T-helper 2 cell (primary cell): ENCODE data around the gene DHRS3.

Experiments
- DNase-seq, 5 experiments: peaks; one replicate each; pipeline versions ENCODE4 v3.0.0 to v3.0.0-alpha.2; 2012 to 2022

Gene DHRS3

DNA sequence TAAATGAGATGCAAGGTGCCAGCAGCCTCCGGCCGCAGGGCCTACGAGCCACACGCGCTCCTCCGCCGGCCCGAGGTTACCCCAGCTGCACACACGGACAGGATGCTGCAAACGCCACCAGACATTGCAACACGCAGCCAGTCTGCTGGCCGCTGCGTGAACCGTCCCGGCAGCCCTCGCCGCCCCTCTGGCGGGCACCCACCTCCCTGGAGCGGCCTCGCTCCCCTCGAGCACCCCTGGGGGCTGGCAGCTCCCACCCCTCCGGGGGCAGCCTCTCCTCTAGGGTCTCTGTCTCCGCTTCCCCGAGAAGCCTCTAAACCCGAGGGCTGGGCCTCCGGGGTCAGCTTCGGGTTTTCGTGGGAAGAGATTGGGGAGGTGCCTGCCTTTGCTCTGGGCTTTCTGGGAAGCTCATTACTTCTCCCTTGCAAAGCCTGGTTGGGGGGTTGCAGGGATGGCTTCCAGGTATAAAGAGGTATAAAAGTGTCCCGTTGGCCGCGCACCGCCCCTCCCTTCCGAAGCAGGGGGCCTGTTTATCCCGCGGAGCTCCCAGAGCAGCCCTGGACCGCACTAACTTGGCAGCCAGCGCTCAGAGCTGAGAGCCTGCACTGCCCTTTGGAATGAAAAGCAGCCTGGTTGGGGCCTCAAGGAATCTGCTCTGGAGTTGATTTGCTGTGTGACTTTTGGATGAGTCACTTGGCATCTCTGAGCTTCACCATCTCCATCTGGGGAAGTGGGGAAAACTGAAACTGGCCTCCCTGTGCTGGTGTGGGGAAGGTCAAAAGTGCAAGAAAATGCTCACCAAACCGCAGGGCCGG lies 21.8 kb downstream of the DHRS3 start:
- no peak for DNase-seq

DNA sequence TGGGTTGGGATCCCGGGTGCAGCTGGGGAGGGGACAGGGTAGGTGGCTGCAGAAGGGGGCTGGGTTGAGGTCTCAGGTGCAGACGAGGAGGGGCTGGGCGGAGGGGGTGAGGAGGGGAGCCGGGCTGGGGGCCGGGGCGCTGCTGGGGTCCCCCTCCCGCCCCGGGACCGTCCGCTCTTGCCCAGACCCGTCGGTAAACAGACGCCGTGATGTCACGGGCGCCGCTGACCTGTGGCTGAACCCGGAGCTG lies 22.3 kb downstream of the DHRS3 start:
- no peak for DNase-seq

DNA sequence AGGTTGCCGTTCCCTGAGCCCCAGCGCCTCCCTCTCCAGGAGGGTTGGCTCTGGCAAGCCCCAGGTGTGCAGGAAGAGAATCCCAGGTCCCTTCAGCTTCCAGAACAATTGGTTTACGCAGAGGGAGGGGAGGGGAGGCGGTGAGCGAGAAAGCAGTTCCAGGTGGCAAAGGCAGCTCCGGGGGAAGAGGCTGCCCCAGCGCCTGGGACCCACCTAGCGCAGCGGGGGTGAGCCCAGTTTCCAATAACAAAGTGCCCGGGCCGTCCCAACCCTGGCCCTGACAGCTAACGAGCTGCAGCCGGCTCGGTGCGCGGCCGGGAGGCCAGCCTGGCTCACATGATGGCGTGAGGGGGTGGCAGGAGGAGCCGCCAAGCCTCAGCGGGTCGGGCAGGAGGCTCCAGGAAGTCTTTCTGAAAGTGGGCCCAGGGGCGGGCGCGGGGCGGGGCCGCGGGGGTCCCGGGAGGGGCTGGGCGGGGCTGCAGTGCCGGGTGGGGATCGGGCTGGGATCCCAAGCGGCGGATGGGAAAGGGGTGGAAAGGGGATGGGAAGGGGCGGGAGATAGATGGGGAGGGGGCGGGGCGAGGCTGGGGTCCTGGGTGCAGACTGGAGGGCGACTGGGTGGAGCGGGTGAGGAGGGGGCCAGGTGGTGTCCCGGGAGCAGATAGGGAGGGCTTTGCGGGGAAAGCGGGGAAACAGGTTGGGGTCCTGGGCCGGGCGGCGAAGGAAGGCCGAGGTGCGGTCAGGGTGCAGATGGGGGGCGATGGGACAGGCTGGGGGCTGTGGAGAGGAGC lies 22.8 kb downstream of the DHRS3 start:
- DNase-seq, result no peak

DNA sequence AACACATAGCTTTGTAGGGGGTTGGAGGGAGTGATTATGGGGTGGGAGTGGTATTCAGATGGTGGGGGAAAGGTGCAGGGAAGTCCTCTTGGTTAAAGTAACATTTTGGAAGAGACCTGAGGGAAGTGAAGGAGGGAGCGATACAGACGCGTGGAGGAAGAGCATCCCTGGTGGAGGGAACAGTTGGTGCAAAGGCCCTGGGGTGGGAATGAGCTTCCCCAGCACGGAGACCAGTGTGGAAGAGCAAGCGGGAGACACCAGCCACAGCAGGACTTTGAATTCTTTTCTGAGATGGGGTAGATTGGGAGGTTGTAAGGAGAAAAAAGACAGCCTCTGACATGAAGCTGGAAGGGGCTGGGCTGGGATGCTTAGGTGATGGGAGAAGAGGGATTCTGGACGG lies 23.5 kb downstream of the DHRS3 start:
- DNase-seq, result no peak

DNA sequence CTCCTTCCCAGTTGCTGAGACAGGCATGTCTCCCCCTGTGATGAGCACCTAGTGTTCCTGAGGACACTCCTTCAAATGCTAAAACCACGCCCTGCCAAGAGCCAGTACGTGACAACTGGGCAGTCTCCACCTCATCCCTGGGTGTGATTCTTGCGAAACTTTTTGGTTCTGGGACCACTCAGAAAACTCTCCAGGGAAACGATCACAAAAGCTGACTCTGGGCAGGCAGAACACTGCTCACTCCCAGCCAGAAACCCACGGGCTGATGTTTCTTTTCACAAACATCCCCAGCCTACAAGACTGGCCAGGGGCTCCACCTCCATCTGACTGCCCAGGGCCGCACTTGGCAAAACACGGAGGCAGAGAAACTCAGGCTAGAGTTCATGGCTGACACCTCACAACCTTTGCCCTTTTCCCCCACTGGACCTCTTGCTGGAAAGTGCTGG lies 24.4 kb downstream of the DHRS3 start:
- DNase-seq, result no peak

DNA sequence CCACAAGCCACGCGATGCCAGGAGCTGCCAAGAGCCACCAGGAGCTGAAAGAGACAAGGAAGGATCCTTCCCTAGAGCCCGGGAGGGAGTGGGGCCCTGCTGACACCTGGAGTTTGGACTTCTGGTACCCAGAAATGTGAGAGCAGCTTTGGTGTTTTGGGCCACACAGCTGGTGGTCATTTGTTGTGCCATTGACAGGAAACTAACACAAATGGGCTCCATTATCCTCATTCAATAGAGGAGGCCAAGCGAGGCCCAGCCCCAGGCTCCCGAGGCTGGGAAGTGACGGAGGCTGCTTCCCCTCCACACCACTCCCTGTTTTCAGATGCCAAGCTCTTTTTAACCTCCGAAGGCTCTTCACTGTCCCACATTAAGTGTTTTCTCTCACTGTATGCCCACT lies 25.5 kb downstream of the DHRS3 start:
- no peak for DNase-seq

DNA sequence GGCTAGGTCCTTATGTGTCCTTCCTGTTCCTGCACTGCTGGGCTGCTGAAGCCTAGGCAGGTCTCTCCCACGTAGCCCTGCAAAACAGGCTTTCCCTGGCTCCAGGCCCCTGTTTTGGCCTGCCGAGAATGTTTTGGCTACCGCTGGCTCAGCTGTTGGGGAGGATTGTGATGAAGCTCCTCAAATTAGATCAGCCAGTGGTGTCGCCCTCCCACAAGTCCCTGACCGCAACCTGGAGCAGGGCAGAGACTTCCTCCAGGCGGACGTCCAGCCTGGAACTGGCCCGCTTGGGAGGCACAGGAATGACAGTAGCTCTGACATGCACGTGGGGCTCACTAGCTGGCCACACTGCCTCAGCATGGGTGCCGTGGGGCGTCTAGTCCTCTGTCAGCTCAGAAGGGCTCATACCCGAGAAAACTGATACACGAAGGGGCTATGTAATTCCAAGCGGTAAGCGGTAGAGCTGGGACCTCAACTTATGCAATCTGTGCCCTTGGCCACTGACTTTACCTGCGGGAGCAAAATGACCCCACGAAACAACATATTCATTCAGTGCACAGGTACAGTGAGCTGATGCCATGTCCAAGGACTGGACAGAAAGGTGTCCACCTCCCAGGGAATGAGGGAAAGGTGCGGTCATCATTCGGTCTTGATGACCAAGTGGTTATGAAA lies 26.6 kb downstream of the DHRS3 start:
- DNase-seq, result no peak

DNA sequence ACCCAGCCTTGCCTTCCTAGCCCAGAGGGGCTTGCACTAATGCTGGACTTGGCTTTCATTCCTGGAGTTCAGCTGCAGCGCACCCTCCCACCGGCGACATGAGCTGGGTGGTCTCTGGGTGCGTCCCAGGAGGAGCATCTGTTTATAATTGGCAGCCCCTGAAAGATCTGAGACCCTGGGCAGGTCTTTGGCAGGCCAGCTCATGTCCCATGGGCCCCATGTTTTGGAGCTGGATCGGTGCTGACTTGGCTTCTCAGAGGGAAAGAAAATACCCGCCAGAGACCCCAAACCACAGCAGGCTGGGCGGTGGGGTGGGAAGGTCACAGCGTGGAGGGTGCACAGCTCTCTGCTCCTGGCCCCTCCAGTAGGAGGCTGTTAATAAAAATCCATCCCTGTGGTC lies 29.3 kb downstream of the DHRS3 start:
- DNase-seq, result no peak

DNA sequence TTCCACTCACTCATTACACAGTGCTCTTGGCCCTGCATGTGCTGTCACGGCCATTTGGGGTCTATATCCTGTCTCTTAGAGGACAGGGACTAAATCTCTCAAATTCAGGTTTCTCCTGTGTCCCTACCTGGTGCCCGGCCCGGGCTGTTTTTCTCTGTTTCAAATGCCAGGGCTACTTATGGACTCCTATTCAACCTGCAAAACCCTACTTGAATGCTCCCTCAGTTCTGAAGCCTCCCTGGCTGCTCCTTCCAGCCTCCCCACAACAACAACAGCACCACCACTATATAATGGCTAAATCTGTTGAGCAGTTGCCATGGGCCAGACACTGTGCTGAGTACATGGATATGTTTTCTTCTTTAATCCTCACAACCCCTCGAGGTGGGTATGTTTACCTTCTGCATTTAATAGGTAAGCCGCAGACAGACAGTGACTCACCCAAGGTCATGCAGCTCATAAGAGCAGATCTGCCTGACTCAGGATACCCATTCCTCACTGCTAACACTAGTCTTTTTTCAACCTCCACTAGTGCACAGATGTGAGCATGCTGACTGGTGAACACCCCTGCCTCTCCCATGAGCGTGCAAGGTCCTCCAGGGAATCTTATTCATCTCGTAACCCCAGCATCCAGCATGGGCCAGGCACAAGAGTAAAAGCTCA lies 29.9 kb downstream of the DHRS3 start:
- no peak for DNase-seq

DNA sequence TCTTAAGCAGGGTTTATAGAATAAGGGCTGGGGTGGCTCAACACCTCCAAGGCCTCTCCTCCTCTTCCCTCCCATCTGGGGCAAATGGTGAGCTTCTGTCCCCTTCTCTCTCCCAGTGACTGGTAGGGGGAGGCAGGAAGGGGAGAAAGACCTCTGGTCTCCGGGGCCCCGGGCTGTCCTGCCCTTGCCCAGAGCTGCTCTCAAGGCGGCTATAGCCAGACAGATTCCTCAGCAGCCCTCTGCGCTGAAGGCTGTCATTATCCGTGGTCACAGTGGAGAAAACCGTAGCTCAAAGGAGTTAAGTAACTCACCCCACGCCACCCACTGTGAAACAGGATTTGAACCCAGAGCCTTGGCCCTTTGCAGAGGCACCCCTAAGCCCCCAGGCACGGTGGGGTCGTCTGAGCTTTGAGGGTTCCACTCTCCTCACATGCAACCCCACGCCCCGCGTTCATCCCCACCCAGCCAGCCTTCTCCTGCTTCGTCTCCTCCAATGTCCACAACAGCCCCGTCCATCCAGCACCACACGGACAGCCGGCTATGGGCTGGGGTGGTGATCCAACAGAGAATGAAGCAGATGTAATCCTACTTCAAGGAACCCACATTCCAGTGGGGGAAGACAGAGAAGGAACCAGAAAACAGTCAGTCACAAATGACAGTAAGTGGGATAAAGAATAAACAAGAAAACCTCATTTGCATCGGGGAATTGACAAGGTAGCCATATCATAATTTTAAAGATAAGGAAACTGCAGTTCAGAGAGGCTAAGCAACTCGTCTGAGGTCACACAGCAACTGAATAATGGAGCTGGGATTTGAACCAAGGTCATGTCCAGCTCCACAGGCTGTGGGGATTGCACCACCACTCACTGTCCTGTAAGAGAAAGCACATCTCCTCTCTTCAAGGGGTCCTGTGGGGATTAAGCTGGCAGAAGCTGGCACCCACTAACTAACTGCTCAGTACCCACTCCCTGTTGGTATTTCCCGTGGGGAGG lies 31.8 kb downstream of the DHRS3 start:
- DNase-seq, result no peak

DNA sequence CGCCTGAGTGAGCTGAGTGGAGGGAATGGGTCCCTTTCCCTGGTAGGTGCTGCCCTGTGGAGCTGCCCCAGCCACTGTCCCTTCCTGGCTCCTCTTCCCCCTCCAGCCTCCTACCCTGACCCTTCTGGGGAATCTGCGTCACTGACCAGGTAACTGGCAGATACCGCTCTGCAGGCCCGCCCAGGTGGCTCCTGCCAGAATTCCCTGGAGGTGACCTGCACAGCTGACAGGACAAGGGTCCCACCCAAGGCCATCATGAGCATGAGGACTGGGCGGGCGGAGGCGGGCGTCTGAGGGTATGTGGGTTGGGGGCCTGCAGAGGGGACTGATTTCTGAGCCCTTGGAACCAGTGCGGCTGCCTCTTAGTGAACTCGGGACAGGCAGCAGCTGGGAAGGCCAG lies 32.5 kb downstream of the DHRS3 start:
- DNase-seq, result no peak

DNA sequence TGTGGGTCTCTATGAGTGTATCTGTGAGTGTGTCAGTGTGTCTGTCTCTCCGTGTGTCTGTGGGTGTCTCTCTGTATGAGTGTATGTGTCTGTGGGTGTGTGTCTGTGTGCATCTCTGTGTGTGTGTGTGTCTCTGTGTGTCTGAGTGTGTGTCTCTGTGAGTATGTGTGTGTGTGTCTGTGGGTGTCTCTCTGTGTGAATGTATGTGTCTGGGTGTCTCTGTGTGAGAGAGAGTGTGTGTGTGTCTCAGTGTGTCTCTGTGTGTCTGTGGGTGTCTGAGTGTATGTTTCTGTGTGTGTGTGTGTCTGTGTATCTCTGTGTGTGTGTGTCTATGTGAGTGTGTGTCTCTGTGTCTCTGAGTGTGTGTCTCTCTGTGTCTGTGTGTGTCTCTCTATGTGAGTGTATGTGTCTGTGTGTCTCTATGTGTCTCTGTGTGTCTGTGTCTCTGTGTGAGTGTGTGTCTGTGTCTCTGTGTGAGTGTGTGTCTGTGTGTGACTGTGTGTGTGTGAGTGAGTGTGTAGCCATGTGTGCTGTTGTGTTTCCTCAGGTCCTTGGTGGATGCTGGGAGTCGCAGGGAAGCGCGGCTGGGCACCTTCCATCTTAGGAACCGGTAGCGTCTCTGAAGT lies 33.0 kb downstream of the DHRS3 start:
- no peak for DNase-seq

DNA sequence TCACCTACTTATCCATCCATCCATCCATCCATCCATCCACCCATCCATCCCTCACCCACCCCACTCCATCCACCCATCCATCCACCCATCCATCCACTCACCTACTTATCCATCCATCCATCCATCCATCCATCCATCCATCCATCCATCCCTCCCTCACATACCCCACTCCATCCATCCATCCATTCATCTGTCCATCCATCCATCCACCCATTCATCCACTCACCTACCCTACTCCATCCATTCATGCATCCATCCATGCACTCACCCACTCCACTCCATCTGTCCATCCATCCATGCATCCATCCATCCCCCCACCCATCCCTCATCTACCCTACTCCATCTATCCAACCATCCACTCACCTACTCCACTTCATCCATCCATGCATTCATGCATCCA lies 34.5 kb downstream of the DHRS3 start:
- DNase-seq, result no peak

DNA sequence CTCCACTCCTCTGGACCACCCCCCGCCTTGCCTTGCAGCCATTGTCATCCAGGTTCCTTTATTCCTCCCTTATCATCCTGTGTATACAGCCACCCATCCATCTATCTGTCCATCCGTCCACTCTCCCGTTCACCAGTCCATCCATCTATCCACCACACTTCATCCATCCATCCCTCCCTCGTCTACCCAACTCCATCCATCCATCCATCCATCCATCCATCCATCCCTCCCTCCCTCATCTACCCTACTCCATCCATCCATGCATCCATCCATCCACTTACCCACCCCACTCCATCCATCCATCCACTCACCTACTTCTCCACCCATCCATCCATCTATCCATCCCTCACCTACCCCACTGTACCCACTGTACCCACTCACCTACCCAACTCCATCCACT lies 35.4 kb downstream of the DHRS3 start:
- no peak for DNase-seq

DNA sequence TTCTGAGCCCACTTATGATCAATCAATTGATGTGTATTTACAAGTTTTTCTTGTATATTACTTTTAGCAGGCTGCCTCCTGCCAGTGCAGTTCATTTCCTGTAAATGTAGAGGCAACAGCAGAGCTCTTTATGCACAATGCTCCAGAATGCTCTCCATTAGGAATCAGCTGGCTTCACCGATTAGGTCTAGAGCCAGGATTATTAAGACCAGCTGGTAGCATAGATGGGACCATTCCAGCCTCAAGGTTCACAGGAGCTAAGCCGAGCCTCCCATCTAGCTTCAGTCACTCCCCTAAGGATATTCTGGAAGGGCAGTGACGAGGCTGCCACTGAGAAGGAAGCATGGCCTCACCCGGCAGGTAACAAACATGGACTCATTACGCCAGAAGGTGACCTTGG lies 36.8 kb downstream of the DHRS3 start:
- no peak for DNase-seq

DNA sequence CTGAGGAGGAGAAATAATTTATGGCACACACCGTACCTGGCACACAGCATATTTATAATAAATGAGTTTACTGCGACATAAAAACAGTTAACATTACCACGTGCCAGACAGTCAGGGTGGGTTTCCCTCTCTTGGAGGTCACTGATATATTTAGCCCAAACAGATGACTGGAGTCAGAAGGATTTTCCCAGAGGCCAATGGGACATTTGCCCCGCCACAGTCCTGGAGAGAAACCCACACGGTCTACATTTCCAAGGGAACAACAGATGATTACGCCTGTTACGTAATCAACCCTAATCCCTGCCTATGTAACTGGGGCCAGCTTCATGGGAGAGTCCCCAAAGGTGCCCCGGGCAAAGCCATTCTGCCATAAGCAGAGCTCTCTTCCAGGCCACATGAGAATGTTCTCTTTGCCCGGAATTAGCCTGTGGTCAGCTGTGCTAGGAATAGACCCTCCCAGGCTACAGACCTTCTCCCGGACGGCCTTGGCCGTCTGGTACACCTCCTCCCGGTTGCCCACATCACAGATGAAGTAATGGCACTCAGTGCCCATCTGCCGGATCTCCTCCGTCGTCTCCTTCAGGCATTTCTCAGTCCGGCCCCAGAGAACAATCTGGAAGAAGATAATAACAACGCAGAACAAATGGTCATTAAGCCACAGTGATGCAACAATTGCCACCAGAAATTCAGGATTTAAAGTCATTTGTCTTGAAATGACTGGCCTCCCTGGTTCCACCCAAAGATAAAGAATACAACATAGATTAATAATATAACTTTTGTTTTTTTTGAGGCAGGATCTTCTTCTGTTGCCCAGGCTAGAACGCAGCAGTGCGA lies 37.7 kb downstream of the DHRS3 start:
- DNase-seq, result no peak

DNA sequence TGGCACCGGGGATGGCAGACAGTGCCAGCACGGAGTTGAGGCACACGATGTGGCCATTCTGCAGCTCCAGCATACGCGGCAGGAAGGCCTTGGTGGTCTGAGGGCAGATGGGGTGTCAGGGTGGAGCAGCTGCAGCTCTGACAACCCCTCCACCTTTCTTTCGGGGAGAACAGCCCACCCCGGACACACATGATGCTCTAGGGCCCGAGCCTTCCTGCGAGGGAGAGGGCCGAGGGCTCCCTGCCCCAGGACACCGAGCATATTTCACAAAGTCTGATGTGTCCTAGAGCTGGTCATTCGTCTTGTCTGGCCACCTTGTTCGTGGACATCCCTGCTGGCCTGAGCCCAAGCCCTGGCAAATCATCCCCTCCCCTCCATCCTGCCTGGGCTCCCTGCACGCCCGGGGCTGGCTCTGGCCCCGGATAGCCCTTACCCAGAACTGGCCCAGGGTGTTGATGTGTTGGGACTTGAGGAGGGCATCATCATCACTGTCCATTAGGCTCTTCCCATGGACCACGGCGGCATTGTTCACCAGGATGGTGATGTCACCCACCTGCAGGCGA lies 39.1 kb downstream of the DHRS3 start:
- no peak for DNase-seq

DNA sequence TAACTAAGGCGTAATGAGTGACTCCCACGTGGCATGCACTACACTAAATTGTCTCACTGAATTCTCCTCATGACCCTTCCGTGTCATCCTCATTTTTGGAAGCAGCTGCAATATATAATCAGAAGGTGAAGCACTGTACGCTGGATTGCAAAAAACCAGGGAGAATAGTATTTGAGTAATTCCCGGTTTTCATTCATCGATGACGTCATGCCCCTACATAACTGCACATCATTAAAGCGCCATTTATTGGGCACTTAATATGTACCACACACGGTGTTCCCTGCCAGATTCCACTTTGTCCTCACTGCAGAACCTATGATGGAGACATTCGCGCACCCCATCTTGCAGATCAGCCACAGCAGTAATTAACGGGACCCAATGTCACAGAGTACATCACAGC lies 41.0 kb downstream of the DHRS3 start:
- DNase-seq, result no peak

DNA sequence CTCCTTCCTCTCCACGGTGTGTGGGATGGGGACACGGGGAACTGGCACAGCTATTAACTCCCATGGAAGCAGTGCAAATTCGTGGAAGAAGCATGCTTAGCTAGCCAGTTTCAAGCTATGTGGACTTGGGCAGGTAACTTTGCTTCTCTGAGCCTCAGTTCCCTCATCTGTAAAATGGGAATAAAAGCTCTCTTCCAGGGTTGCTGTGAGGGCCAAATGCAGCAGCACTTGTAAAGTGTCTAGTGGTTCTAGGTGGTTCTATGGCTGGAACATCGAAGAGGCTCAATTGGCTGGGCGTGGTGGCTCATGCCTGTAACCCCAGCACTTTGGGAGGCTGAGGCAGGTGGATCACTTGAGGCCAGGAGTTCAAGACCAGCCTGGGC lies 43.3 kb downstream of the DHRS3 start:
- no peak for DNase-seq
